Putamen (tissue), 1 donor: ENCODE measurements around the gene EEF1AKMT3.
"Not testable (repeated sequence)": the region's sequence is repeated elsewhere in the genome, so short reads cannot be mapped to it uniquely, and the experiment has no call there.

ENCODE experiments used
- DNase-seq: peaks from one replicate; pipeline ENCODE4 v3.0.0-alpha.2; 2016; ENCODE audit warnings: low spot score

The EEF1AKMT3 gene

DNA sequence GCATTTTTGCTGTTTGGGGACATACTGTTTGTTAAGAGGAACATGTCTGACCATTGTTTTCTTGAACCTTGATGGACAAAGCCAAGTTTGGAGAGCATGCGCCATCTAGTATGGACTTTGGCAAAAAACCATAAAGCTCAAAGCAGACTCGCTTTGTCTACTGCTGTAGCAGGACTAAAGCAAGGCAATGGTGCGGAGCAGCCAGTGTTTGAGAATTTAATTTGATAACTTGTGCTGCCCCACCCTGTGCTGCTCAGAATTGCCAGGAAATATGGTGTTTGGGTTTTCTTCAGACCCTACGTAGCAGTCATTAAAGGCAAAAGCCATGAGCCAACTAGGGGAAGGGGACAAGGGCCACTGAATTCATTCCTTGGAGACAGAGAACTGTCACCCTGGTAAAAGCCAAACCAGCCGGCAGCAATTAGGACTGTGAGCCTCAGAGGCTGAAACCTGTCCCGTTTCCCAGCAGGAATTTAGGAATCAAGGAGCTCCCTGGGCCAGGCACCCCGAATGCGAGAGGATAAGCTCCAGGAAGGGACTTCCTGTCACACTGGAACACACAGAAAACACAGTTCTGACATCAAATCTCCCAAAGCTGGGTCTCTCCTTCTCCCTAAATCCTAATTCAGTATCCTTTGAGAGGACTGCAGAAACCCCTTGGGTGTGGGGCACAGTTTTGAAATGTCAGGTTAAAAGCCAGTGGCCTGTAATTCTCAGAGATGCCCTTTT lies 45.0 kb downstream of the EEF1AKMT3 start:
- DNase-seq, result no peak

DNA sequence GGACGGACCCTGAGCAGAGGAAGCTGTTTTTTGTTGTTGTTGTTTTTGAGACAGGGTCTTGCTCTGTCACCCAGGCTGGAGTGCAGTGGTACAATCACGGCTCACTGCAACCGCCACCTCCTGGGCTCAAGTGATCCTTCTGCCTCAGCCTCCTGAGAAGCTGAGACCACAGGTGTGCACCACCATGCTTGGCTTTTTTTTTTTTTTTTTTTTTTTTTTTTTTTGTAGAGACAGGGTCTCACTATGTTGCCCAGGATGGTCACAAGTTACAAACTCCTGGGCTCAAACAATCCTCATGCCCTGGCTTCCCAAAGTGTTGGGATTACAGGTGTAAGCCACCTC lies 45.5 kb downstream of the EEF1AKMT3 start:
- not testable (repeated sequence) for DNase-seq

DNA sequence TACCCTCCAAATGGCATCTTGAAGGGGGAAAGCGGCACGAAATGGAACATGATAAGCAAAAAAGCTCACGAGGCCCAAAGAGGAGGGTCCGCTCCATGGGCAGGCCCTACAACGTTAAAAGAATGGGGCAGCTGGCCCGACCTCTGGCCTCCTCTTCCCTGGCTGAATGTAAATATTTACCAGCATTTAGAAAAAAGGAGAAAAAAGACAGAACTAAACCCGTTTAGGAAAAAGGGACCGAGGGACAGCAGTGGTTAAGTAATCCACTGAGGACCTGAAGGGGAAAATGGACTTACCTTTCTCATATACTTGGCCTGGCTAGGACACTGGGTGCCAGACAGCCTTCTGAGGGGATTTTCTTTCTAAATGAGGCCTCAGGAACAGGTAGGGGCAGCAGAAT lies 47.7 kb downstream of the EEF1AKMT3 start:
- DNase-seq, result not testable (repeated sequence)

DNA sequence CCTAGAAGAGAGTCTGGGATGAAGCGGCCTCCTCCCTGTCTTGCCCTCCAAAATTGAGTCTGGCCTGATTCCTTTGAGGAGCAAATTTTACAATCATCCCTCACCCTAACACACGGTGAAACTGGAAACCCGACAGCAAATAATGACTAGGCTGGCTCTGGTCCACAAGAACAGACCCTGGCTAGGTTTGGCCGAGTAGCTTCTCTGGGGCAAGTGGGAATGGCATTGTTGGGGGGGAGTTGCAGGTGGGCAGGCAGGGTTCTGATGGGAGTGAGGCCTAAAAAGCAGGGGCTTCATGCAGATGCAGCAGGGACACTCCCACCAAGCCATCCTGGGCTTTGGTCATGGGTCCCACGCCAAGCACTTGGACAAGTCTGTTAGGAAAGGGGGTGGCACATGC lies 48.6 kb downstream of the EEF1AKMT3 start:
- not testable (repeated sequence) for DNase-seq

DNA sequence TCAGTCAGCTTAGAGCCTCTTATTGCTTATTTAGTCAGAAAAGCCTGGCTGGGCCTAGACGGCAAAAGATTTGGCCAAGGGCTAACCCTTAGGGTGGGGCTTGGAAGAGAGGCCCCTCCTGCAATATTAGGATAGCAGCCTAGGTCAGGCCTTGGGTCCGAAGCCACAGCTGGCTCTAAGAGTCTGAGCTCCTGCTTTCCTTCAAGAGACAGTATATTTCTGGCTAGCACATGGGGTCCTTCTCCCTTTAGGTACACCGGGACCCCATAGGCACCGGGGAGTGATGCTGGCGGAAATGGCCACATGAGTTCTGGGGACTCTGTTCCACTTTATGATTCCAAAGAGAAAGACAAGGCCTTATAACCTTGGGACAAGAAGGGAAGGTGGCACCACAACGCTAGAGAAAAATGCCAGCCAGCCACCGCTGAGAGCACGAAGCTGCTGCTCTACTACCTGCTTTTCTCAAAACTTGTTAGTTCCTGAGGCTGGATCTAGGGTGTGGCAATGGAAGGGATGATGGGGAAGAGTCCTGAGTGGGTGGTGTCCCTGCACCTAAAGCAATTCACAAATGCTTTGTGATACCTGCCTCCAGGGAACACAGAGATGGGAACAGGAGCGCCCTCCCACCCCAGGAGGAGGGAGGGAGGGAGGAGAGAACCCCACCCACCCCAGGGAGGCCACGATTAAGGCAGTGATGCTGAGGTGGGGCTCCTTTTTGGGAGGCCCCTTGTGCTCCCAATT lies 49.2 kb downstream of the EEF1AKMT3 start:
- DNase-seq, result peak; percentile 68

DNA sequence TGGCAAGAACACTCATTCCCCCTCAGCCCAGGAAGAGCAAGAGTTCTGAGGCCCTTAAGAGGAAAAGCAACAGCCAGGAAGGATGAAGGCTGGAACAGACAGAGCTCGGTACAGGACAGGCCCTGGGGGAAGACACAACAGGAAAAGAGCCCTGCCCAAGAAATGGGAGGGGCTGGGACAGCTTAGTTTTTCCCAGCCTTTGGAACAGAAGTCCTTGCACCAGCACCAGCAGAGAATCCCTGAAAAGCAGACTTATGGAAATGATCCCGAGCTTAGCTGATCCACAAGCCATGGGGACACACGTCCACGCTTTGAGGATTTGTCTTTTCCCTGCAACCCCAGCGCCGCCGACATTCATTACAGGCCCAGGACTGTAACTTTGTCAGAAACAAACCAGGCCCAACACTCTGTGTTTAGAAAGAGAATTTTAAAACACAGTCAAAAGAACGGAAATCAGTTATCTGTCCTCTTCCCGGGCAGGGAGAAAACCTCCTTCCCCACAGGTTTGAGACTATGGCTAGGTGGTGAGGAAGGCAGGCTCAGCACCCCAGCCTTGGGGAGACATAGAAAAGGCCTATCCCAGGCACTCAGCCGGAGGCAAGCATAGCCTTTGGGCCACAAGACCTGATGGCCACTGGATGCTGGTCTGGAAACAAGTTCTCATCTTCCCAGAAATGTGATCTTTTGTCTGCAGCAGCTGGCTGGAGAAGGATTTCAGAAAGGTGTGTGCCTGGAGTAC lies 50.1 kb downstream of the EEF1AKMT3 start:
- no peak for DNase-seq

DNA sequence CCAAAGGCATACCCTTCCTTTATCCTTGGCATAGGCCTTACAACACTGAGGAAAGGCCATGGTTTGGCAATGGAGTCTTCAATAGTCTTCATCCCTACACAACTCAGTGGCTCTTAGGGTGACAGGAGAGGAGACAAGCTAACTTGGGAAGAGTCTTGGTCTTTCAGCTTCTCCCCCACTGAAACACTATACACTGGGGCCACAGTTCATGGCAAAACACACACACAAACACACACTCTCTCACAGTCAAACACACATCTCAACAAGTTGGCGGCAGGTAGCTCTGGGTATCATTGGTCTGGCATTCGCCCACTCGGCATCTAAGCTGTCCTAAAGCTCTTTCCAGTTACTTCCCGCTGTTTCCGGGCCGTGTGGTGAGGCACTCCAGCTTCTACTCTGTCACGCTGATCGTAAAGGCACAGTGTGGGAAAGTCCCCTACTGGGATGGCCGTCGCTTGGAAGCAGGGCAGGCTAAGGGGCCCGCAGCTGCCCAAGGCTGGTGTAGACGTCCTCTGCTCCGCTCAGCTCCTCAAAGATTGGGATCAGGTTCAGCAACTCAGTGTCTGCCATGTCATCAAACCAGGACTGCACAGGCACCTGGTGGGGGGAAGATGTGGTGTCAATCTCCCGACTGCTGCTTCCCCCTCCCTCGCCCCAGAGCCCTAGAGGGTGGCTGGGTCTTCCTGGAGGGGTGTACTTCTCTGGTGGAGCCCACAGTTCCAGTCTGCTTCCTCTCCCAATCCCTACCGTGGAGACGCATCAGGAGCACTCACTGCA lies 50.9 kb downstream of the EEF1AKMT3 start:
- no peak for DNase-seq

DNA sequence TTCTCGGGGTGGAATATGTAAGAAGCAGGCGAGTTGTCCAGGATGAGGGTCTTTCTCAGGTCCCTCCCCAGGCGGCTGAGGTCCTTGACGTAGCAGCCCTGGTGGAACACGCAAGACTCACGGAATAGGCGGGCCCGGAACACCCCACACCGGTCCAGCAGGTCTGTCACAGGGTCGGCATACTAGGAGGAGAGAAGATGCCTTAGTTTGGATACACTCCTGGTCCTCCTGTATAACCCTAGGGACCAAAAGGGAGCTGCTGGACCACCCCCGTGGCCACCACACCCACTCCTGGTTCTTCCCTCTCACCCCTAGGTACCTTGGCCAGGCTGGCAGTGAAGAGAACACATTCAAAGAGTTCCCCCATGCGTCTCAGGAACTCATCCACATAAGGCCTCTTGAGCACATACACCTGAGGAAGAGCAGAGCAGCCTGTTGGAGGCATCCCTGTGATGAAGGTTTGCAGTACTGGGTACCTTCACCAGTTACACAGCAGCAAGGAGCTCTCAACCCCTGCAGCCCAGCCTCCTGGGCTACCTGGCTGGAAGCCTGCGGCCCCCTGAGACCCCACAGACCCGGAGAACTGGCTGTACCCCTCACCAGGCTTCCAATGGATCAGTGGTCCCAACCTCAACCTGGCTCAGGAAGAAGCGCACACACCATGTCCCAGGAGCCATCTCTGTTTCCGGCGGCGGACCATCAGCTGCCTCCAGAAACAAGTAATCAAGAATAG lies 51.7 kb downstream of the EEF1AKMT3 start:
- DNase-seq, result no peak

DNA sequence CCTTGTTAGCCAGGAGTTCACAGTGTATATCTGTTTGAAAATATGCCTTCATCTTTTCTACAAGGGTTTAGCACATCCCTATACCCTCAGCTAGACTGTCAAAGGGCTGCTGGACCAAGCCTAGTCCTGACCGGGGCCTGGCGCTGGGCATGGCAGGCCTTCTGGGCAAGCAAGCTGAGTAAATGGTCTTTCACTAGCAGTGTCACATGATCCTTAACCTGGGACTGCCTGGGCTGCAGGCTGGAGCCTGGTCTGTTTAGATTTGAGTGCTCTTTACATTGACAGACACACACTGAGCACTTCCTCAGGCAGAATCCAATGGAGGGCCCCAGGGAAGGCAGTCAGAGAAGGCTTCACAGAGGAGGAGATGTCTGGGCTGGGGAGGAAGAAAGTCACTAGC lies 53.0 kb downstream of the EEF1AKMT3 start:
- no peak for DNase-seq

DNA sequence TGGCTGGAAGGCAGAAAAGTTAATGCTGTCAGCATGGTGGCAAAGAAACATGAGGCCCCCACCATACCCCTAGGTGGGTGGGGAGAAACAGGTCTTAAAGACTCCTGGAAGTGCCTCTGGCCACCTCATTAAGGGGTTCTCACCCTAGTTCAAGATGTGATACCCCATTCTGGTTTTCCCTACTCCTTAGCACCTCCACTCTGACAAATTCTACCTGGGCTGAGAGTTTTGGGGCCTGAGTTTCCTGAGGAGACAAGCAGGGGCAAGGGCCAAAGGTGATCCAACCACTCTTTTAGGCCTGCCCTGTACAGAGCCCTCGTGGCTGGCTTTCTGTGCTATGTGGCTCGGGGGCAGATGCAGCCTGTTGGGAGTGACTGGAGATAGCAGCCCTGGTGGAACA lies 54.0 kb downstream of the EEF1AKMT3 start:
- no peak for DNase-seq

DNA sequence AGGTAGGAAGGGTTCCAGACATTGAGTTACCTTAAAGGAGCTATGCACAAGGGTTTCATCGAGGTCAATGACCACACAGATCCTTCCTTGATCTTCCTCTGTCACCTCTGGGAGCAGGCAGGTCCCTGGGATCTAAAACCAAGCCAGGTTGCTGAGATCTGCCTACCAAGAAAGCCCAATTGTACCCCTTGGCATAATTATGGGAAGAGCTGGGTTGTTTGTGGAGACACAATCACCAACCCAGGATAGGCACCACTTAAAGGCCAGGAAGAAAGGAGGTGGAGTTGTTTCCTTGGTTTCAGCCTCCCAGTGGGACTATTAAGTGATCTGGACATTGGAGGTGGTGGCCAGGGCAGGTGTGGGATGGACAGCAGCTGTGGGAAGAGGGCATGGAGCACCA lies 54.6 kb downstream of the EEF1AKMT3 start:
- no peak for DNase-seq

DNA sequence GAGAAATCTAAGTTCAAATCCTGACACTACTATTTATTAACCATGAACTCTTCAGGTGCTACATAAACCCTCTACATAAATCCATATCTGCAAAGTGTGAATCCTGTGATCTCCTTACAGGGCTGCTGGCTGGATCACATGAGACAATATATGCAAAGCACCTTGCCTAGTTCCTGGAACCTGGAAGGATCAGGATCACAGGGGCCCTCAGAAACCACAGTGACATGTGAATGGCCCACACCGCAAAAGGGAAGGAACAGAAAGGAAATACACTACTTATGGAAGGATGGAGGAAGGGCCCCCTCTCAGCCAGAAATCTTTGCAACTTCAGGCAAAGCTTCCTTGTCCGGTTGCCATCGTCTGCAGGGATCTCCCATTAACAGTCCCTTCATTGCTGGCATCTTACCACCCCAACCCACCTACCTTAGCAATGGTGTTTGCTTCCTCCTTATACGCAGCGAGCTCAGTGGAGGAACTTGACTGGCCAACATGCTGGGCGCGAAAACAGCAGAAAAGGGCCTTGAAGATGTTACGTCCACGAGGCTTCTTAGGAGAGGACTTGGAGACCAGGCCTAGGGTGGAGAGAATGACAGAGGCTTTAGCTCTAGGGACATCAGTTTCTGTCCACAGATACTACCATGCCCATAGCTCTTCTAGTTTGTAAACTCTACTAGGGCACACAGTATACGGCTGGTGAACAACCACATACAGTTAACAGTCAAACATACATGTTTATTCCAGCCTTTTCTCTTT lies 56.8 kb downstream of the EEF1AKMT3 start:
- no peak for DNase-seq

DNA sequence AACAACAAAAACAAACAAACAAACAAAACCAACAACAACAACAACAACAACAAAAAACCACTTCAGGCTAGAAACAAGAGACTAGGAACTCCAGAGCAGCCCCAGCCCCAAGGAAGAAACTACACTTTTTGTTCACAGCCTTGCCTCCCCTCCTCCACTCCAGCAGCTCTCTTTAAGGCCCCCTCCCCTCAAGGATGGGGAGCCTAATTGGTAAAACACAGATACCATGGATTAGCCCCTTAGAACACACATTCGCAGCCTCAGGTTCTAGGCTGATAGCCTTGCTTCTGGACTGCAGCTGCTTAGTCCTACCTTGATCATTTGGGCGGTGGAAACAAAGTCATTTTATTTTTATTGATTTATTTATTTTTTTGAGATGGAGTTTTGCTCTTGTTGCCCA lies 58.0 kb downstream of the EEF1AKMT3 start:
- no peak for DNase-seq
